DMS79 treated with DMSO at 0.1 percent for 48 hours (cell line): ENCODE measurements around the gene ROR2.
A peak's percentile ranks its signal among the peaks of the same experiment; 100 is the strongest.

ENCODE experiments used
- DNase-seq: peaks from one replicate; lab custom pipeline; 2025; lab: John Stamatoyannopoulos, UW

Gene ROR2

GRCh38 chr9:91873637-91874051 is 76.4 kb downstream of the ROR2 start:
- DNase-seq = no peak

- no peak for DNase-seq
Measured at GRCh38 chr9:91868732-91869391, 81.2 kb downstream of the ROR2 start.

DNA sequence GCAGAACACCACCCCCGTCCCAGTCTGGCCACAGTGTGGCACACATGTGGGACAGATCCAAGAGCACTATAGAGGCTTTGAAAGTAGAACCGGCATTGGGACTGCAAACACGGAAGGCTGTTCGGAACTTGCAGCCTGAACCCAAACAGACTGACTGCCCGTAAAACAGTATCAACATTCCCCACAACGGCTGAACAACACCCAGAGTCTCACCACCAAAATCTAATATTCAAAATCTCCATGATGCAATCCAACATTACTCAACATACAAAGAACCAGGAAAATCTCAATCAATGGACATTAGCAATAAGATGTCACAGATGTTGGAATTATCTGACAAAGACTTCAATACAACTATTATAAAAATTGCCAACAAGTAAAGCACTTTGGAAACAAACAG is 82.3 kb downstream of the ROR2 start:
- DNase-seq = no peak

- DNase-seq = peak; percentile 15
Measured at GRCh38 chr9:91865041-91865440, 85.0 kb downstream of the ROR2 start.

DNA sequence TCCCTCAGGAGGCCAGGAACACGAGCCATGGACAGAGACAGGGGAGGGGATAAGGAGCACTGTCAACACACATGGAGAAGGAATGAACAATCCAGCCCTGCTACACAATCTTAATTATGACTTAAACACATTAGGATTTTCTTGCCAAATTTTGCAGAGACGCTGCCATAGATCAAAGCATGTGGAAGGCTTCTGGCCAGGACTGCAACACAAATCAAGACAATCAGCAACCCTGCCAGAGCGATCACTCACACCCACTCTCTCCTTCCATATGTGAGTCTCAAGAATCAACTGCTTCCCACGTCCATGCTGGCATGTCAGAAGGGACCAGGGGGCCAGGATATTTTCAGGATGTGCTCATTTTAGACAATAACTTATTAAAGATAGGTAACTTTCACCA is 85.6 kb downstream of the ROR2 start:
- no peak for DNase-seq

DNA sequence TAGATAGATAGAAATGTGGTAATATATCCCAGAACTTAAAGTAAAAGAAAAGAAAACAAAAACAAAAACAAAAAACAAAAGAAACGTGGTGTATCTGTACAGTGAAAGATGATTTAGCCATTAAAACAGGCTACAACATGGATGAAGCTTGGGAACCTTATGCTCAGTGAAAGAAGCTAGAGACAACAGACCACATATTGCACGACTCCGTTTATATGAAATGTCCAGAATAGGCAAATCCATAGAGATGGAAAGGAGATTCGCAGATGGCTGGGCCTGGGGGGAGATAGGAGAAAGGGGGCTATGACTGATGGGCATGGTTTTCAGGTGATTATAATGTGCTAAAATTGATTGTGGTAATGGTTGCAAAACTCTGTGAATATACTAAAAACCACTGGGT is 86.6 kb downstream of the ROR2 start:
- no peak for DNase-seq

DNA sequence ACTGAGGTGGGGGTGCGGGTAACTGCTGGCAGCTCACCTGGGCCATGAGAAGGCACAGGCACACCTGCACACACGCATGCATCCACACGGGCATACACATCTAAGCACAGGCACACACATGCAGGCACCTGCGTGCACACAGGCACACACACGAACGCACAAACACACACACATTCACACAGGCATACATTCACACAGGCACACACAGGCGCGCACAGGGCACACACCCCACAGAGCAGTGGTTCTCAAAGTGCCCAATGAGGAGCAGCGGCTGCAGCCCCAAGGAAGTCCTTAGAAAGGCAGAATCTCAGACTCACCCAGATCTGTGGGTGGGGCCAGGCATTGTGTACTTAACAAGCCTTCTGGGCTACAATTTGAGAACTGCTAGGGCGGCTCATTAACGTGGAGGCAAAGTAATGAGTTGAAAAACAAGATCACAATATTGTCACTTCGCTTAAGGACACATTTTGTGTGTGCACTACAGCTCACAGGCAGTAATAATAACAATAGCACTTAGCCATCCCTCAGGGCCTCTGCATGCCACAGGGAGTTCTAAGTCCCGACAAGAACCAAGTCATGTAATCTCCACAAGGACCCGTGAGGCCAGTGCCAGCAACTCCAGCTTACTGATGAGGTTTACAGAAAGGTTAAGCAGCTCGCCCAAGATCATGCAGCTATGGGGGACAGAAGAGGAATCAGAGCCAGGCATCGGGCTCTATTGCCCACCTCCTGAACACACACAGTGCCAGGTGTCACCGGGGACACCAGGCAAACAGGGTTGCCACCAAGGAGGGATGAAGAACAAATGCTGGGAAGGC is 91.6 kb downstream of the ROR2 start:
- no peak for DNase-seq

- DNase-seq = no peak
Measured at GRCh38 chr9:91857291-91858212, 92.5 kb downstream of the ROR2 start.

GRCh38 chr9:91856419-91856818 is 93.6 kb downstream of the ROR2 start:
- DNase-seq = no peak

DNA sequence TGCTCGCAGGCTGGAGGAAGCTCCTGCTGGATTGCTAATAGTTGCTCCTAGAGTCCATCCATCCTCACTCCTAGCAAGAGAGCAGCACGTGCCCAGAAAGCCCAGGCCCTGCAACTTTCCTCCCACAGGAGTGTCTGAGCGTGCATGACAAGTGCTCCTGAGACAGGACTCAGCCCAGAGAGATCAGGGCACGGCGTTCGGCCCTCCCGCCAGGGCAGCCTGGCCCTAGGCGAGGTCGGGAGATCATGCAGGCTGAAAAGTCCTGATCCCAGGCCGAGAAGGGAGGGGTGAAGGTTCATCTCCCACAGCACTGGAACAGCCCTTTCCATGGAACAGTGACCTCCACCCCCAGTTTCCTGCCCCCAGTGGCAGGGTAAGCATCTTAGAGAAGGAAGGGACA is 94.8 kb downstream of the ROR2 start:
- DNase-seq = no peak

DNA sequence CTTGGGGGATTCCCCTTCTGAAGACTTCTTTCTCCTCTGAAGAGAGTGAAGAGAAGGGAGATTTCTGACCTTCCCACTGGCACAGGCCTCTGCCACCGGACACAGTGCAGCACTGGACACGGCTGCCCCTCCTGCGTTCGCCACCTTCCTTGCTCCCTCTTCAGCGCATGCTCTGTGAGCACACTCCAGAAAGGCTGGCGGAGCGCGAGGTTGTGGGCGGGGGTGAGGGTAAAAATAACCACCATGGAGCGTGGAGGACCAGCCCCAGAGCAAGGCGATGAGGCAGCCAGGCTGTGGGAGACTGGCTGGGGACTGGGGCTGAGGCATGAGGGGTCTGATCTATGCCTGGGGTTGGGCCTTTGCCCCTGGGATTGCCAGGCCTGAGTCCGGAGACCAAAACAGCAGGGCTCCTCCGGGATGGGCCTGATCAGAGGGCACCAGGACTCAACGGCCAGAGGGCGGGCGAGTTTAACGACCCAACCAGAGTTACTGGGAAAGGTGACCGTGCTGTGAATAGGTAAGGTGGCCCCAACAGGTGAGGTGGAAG is 97.2 kb downstream of the ROR2 start:
- no peak for DNase-seq

DNA sequence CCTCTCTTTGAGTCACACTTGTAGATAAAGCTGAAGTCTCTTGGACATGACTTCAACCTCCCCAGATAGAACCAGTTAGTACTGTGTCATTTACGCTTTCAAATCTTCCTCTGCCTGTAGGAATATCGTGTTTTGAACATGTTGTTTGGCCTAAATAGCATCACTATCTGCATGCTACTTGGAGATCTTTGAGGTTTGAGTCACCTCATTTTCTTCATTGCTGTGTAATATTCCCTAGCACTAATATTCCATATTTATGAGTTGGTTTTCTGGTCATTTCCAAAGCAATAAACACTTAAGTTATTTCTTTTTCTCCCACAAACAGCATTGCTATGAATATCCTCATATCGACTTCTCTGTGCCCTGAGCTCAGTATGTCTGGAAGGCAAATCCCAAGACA is 100.3 kb downstream of the ROR2 start:
- no peak for DNase-seq

DNA sequence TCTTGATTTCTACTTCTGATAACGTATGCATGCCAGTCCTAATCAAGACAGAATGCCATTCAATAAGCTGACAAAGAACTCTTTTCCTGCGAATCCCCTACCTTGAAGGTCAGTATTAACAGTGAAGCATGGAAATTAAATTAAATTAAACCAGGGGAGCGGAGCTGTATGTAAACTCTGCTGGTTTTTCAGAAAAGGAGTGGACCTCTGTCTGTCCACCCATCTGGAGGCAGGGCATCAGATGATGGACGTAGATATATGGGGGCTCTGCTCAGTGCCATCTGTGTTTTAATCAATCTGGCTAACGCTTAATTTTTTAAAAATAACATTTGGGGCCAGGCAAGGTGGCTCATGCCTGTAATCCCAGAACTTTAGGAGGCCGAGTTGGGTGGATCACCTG is 101.9 kb downstream of the ROR2 start:
- DNase-seq = no peak

DNA sequence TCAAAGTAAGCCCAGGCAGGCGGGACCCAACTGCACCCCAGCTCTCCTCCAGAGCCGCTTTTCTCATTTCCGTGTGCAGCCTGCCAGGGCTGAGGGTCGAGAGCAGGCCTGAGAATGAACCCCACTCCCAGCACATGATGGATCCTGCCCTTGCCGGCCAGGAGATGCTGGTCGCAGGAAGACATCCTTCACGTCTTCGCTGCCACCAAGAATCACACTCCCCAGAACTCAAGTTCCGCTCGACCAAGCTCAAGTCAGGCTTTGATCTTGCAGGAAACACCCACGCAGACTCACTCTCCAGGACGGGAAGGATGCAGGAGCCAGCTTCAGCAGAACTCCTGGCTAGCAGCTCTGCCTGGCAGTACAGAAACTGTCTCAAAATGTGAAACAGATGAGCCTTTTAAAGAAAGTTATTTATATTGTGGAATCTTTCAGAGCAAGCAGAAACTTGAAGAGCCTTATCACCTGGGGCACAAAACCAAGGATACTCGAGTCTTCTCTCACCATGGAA is 102.4 kb downstream of the ROR2 start:
- DNase-seq = no peak

DNA sequence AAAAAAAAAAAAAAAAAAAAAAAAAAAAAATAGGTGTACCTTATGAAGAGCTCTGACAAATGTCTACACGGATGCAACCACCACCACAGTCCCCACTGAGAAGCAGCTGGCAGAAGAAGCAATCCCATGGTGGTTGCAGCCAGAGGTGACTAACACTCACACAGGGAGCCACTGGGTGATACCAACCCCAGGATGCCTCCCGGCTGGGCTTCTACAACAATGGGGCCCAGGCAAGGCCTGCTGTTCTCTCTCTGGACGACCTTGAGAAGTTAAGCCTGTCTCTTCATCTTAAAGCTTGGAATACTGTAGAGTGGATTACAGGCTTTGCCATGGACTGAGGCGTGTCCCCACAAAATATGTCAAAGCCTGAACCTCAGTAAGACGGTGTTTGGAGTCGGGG is 104.1 kb downstream of the ROR2 start:
- DNase-seq = no peak

GRCh38 chr9:91844701-91845291 is 105.2 kb downstream of the ROR2 start:
- no peak for DNase-seq

DNA sequence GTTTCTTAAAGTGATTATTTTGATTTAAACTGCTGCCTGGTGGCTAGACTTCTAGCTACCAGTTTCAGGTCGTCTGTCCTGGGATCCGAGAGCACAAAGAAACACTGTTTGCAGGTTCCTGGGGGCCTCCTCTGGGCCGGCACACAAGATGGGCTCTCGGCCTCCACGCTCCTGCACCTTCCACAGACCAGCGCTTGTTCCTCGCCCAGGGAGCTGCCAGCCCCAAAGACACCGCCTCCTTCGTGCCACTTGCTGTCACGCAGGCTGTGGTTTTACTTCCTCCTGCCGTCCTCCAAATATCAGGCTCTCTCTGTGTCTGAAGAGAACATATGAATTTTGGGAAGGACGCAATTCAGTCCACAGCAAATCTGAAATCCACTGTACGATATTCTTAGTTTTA is 105.8 kb downstream of the ROR2 start:
- DNase-seq = no peak

DNA sequence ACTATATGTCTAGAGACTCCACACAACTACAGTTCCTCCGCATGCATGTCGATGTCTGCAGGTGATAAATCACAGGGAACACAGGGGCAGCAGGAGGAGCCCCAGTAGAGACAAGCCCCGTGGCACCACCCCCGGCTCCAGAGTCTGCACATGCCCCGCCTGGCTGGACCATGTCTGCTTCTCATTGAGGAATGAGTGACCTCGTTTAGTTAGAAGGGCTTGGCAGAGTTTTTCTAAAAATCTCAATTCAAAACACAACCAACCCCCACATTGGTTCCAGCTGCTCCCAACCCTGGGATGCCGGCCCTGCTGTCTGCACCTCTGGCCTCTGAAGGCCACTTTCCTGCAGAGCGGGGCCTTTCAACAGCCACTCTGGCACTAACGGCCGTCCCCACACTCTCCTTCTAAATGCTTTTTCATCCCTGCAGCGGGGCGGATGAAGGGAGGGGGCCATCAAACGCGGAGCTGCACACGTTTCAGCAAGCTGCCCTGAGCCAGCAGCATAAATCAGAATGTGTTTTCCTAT is 106.3 kb downstream of the ROR2 start:
- DNase-seq = peak; percentile 4

DNA sequence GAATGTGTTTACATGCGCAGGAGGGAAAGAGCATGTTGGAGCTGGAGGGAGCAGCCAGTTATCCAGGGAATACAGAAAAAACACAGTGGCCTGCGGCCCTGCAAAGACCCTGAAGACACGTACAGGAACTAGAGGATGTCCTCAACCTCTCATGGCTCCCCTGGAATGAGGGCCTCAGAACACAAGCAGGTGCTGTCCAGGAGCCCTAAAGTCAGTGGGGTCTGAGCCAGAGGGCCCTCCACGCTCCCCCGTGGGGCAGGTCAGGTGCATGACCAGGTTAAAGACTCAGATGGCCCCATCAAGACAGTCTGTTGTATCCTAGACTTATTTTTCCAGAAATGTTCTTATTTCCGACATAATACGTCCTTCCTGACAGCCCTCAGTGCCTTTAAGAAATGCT is 106.9 kb downstream of the ROR2 start:
- no peak for DNase-seq

- no peak for DNase-seq
Measured at GRCh38 chr9:91842358-91843049, 107.5 kb downstream of the ROR2 start.

- no peak for DNase-seq
Measured at GRCh38 chr9:91841591-91841990, 108.4 kb downstream of the ROR2 start.
